DOHH2 (cell line): Measurements from ENCODE around the gene PIAS1.

Source experiments
- H3F3A ChIP-seq: fragments of 200-600 bp; sonication (generic), shearing (Covaris generic); 2 replicates; pipeline ENCODE4 v1.6.0; 2016; ENCODE audit warnings: antibody characterized with exemption, mild to moderate bottlenecking; ENCODE audit not compliant: control insufficient read depth, insufficient read depth
- H3K27ac ChIP-seq: fragments of 200-600 bp; sonication (generic); 2 replicates; pipeline ENCODE4 v1.5.1; 2014; ENCODE audit warnings: low read depth, mild to moderate bottlenecking, low read length, moderate library complexity
- H3K27me3 ChIP-seq: fragments of 200-600 bp; sonication (generic); 2 replicates; pipeline ENCODE4 v1.6.1; 2014; ENCODE audit warnings: mild to moderate bottlenecking, low read length, mixed read lengths; ENCODE audit not compliant: control insufficient read depth
- H3K36me3 ChIP-seq: fragments of 200-600 bp; sonication (generic); 2 replicates; pipeline ENCODE4 v1.6.1; 2014; ENCODE audit warnings: mild to moderate bottlenecking, low read length, moderate library complexity, mixed read lengths; ENCODE audit not compliant: control insufficient read depth
- H3K4me1 ChIP-seq: fragments of 200-600 bp; sonication (generic); 2 replicates; pipeline ENCODE4 v1.6.1; 2014; ENCODE audit warnings: mild to moderate bottlenecking, low read length, mixed read lengths; ENCODE audit not compliant: control insufficient read depth
- H3K4me2 ChIP-seq: fragments of 200-600 bp; sonication (generic); 2 replicates; pipeline ENCODE4 v1.6.0; 2014; ENCODE audit warnings: mild to moderate bottlenecking, low read length, moderate library complexity
- H3K4me3 ChIP-seq: fragments of 200-600 bp; sonication (generic); 2 replicates; pipeline ENCODE4 v1.5.1; 2014; ENCODE audit warnings: mild to moderate bottlenecking, low read length, mixed read lengths
- H3K79me2 ChIP-seq: fragments of 200-600 bp; sonication (generic); 2 replicates; pipeline ENCODE4 v1.6.1; 2014; ENCODE audit warnings: mild to moderate bottlenecking, low read length, mixed read lengths; ENCODE audit not compliant: control insufficient read depth
- H3K9me2 ChIP-seq: fragments of 200-600 bp; sonication (generic); replicated peaks from 2 replicates; pipeline ENCODE4 v1.6.1; 2014; ENCODE audit warnings: mild to moderate bottlenecking, low read length, mixed read lengths; ENCODE audit not compliant: control insufficient read depth
- H3K9me3 ChIP-seq: fragments of 200-600 bp; sonication (generic); 2 replicates; pipeline ENCODE4 v1.6.1; 2014; ENCODE audit warnings: antibody characterized with exemption, low read length, mixed read lengths; ENCODE audit not compliant: control insufficient read depth, insufficient read depth
- H4K20me1 ChIP-seq: fragments of 200-600 bp; sonication (generic); 2 replicates; pipeline ENCODE4 v1.6.0; 2014; ENCODE audit warnings: low read depth, mild to moderate bottlenecking, antibody characterized with exemption, low read length, moderate library complexity; ENCODE audit not compliant: control insufficient read depth, insufficient read depth
- CTCF ChIP-seq: fragments of 200-600 bp; sonication (generic); IDR thresholded peaks from one replicate; pipeline ENCODE4 v1.5.1; 2014; ENCODE audit warnings: antibody characterized with exemption, mild to moderate bottlenecking, low read depth, low read length; ENCODE audit not compliant: poor library complexity, severe bottlenecking
- EZH2phosphoT487 ChIP-seq: fragments of 200-600 bp; sonication (generic); IDR thresholded peaks from 2 replicates; pipeline ENCODE4 v1.6.1; 2017; ENCODE audit warnings: borderline replicate concordance, mild to moderate bottlenecking, antibody characterized with exemption, low read length, moderate library complexity, mixed read lengths

PIAS1 gene

DNA sequence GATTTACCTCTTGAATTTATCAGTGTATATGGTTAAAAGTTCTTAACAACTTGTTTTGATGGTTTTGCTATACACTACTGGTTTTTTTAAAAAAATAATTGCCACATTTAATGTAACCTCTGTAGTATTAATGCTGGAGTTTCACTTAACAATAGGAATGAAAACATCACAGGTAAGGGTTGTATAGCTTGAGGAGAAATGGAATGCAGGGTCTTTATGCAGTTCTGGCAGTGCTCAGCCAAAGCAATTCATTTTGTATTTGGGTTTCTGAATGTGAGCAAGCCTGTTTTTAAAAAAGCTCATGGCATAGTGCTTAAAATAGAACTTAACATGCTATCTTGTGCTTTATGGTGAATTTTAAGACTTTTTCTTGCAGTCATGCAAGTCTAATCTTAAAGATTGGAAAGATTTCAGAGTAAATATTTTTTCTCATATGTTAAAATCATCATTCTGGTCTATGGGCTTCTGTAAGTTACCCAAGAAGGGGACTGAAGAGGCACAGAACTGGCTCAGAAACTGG, 8.9 kb downstream of the PIAS1 start:
- TF ChIP-seq EZH2phosphoT487 (no peak), CTCF (no peak)
- Histone ChIP-seq H3K4me3 (no peak overlapping the region), H3K36me3 (peaks cover 27% of the 10 kb centered on the region), H3K9me2 (no peaks in the 10 kb centered on the region), H3K4me2 (no peak overlapping the region), H4K20me1 (peaks cover 24% of the 10 kb centered on the region), H3K4me1 (peaks cover 4% of the 10 kb centered on the region; the same call in 1 of the 2 replicates), H3K27ac (no peak overlapping the region), H3F3A (no peaks in the 10 kb centered on the region), H3K9me3 (no peaks in the 10 kb centered on the region), H3K27me3 (no peaks in the 10 kb centered on the region), H3K79me2 (peaks cover 100% of the 10 kb centered on the region)

- TF ChIP-seq EZH2phosphoT487: no peak
- no peak for TF ChIP-seq CTCF
- Histone ChIP-seq H3K79me2 (peaks cover 100% of the 10 kb centered on the region), H3K9me3 (no peaks in the 10 kb centered on the region), H3K36me3 (peaks cover 26% of the 10 kb centered on the region), H3K27me3 (no peaks in the 10 kb centered on the region), H3K9me2 (no peaks in the 10 kb centered on the region), H3K4me1 (peaks cover 4% of the 10 kb centered on the region; the same call in 1 of the 2 replicates), H3F3A (no peaks in the 10 kb centered on the region), H3K4me3 (no peak overlapping the region), H3K27ac (no peak overlapping the region), H3K4me2 (no peak overlapping the region), H4K20me1 (peaks cover 19% of the 10 kb centered on the region)
Measured at GRCh38 chr15:68063606-68064005, 9.5 kb downstream of the PIAS1 start.

DNA sequence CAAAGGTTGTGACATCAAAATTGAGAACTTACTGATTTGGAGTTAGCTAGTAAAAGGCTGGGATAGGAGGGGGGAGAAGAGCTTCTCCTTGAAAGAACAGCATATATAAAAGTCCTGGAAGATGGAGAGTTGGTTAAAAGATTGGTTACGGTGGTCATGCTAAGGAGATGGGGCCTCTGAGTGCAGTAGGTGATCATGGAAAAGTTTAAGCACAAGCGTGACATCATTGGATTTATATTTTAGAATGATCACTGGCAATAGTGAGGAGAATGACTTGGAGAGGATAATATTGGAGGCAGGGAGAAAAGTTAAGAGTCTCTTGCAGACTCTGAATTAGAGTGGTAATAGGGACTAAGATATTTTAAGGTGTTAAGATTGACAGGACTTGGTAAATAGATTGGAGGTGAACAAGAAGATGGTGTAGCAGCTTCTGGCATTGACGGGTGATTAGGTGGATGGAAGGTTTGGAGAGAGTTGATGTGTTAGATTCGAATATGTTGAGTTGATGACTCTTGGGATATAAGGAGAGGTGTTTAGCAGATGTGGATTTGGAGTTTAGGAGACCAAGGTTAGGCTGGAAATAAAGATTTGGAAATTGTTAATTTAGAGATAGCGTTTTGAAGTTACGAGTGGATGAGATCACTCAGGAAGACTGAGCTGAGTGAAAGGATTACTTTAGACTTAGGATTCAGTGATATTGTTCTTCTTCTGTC, 19.6 kb downstream of the PIAS1 start:
- Histone ChIP-seq H4K20me1 (peaks cover 23% of the 10 kb centered on the region), H3K4me3 (no peak overlapping the region), H3K9me2 (no peaks in the 10 kb centered on the region), H3K27ac (no peak overlapping the region), H3K4me1 (no peaks in the 10 kb centered on the region), H3K79me2 (peaks cover 98% of the 10 kb centered on the region), H3K36me3 (no peaks in the 10 kb centered on the region), H3K4me2 (no peak overlapping the region), H3F3A (peaks cover 4% of the 10 kb centered on the region), H3K27me3 (no peaks in the 10 kb centered on the region), H3K9me3 (no peaks in the 10 kb centered on the region)
- TF ChIP-seq EZH2phosphoT487: no peak
- no peak for TF ChIP-seq CTCF
